HepG2 (cell line): ENCODE measurements around the gene ANAPC1. TPM values are rescaled to one million over a fixed set of nuclear protein-coding genes. Genes with fewer than 3 reads are reported as not detected.
A peak's percentile ranks its signal among the peaks of the same experiment; 100 is the strongest.

Experiments
- CBX1 ChIP-seq: IDR thresholded peaks from one replicate; pipeline ENCODE4 v1.6.1; 2016; ENCODE audit warnings: antibody characterized with exemption, low read depth
- CENPBD1 ChIP-seq: sonication (generic); formaldehyde crosslinking; IDR thresholded peaks from 2 replicates; pipeline ENCODE4 v1.8.0; 2022; ENCODE audit warnings: missing genetic modification reagents, low read depth, mild to moderate bottlenecking, borderline replicate concordance
- GABPB1 ChIP-seq: IDR thresholded peaks from 2 replicates; pipeline ENCODE4 v1.6.1; 2016; ENCODE audit warnings: mild to moderate bottlenecking, missing genetic modification reagents, moderate library complexity, missing compliant biosample characterization
- HBP1 ChIP-seq: IDR thresholded peaks from 2 replicates; pipeline ENCODE4 v1.6.1; 2016; ENCODE audit warnings: low read depth, control low read depth
- HNRNPL ChIP-seq: fragments of 200-400 bp; formaldehyde crosslinking; IDR thresholded peaks from 2 replicates; pipeline ENCODE4 v1.6.1; 2017; ENCODE audit warnings: mild to moderate bottlenecking, low read depth, low read length
- ISL2 ChIP-seq: sonication (generic); formaldehyde crosslinking; IDR thresholded peaks from 2 replicates; pipeline ENCODE4 v1.5.0; 2020; ENCODE audit warnings: missing genetic modification reagents
- MTA1 ChIP-seq: sonication (generic); formaldehyde crosslinking; IDR thresholded peaks from 2 replicates; pipeline ENCODE4 v1.4.0; 2020; ENCODE audit warnings: missing genetic modification reagents, mild to moderate bottlenecking, borderline replicate concordance
- NFE2L2 ChIP-seq: fragments of 150-350 bp; IDR thresholded peaks from 2 replicates; pipeline ENCODE4 v1.6.1; 2014; ENCODE audit warnings: low read length
- RBAK ChIP-seq: sonication (generic); formaldehyde crosslinking; IDR thresholded peaks from 2 replicates; pipeline ENCODE4 v1.5.1; 2020; ENCODE audit warnings: mild to moderate bottlenecking, missing genetic modification reagents
- SMARCE1 ChIP-seq: fragments of 450-650 bp; IDR thresholded peaks from 2 replicates; pipeline ENCODE4 v1.6.1; 2017; ENCODE audit warnings: borderline replicate concordance
- SOX13 ChIP-seq, 3 experiments: fragments of 450-650 bp in 1 of 3; sonication (generic) in 1 of 3; formaldehyde crosslinking in 1 of 3; IDR thresholded peaks in 2 of 3; conservative IDR thresholded peaks in 1 of 3; 2 replicates each; pipeline versions ENCODE4 v1.5.0 to v1.6.1; 2016 to 2020; ENCODE audit warnings: antibody characterized with exemption in 1 of 3, mild to moderate bottlenecking in 1 of 3, missing compliant biosample characterization in 1 of 3, missing genetic modification reagents in 1 of 3, moderate library complexity in 1 of 3
- YY1 ChIP-seq: IDR thresholded peaks from 2 replicates; pipeline ENCODE4 v1.6.1; 2011; ENCODE audit warnings: low read length, low read depth, moderate library complexity, mild to moderate bottlenecking; ENCODE audit not compliant: insufficient read depth, insufficient replicate concordance
- ZBTB3 ChIP-seq: sonication (generic); formaldehyde crosslinking; IDR thresholded peaks from 2 replicates; pipeline ENCODE4 v1.4.0; 2020; ENCODE audit warnings: low read depth, mild to moderate bottlenecking, moderate library complexity, missing genetic modification reagents, borderline replicate concordance
- ZNF331 ChIP-seq: sonication (generic); formaldehyde crosslinking; IDR thresholded peaks from 2 replicates; pipeline ENCODE4 v1.4.0; 2020; ENCODE audit warnings: missing genetic modification reagents
- ZNF703 ChIP-seq: sonication (generic); formaldehyde crosslinking; IDR thresholded peaks from 2 replicates; pipeline ENCODE4 v1.5.1; 2020; ENCODE audit warnings: missing genetic modification reagents, mild to moderate bottlenecking, moderate library complexity, borderline replicate concordance
- ZXDC ChIP-seq: sonication (generic); formaldehyde crosslinking; IDR thresholded peaks from 2 replicates; pipeline ENCODE4 v1.5.0; 2020; ENCODE audit warnings: mild to moderate bottlenecking, missing genetic modification reagents
- polyA plus RNA-seq, 8 experiments: library from polyadenylated mRNA; depleted of rRNA in 3 of 8; stranded (reverse) in 7 of 8; unstranded in 1 of 8; fragments of >200 nt; fragmentation: Illumina TruSeq in 4 of 8; extraction: Trizol in 4 of 8; gene quantifications; 2 replicates each; pipeline versions ENCODE4 v1.2.1 to v1.2.3, GENCODE V29; 2011 to 2016; ENCODE audit warnings: low read depth in 4 of 8, missing spikeins in 1 of 8, mixed read lengths in 1 of 8; ENCODE audit not compliant: insufficient read depth in 1 of 8
- total RNA-seq, 5 experiments: library from RNA; depleted of rRNA; stranded (reverse); fragments of >200 nt; fragmentation: Illumina TruSeq; extraction: Trizol; gene quantifications; 2 replicates each; pipeline ENCODE4 v1.2.3, GENCODE V29; 2016; ENCODE audit warnings: low read depth in 1 of 5
- TF ChIP-seq, protein P1 (sequence below): sonication (generic); formaldehyde crosslinking; IDR thresholded peaks from 2 replicates; pipeline ENCODE4 v1.5.1; 2020; ENCODE audit warnings: missing genetic modification reagents, mild to moderate bottlenecking, borderline replicate concordance
- TF ChIP-seq, protein P2 (sequence below): IDR thresholded peaks from 2 replicates; pipeline ENCODE4 v1.6.1; 2018; ENCODE audit warnings: missing genetic modification reagents, mild to moderate bottlenecking, missing compliant biosample characterization

ANAPC1 gene
- total and polyA plus RNA-seq, 2 of the 13 experiments (the other 11 are each of a cell fraction or from before 2014, with no cell fraction given): 50.0 to 89.7 TPM

- no peak for TF ChIP-seq CENPBD1 (CRISPR knock-in tag)
- no peak for TF ChIP-seq SMARCE1
- peak; percentile 69; the same call in 1 of the 2 replicates for TF ChIP-seq HNRNPL
- TF ChIP-seq RBAK: no peak
- peak; percentile 57; the same call in 1 of the 2 replicates for TF ChIP-seq GABPB1 (CRISPR knock-in tag)
- TF ChIP-seq, protein P1, sequence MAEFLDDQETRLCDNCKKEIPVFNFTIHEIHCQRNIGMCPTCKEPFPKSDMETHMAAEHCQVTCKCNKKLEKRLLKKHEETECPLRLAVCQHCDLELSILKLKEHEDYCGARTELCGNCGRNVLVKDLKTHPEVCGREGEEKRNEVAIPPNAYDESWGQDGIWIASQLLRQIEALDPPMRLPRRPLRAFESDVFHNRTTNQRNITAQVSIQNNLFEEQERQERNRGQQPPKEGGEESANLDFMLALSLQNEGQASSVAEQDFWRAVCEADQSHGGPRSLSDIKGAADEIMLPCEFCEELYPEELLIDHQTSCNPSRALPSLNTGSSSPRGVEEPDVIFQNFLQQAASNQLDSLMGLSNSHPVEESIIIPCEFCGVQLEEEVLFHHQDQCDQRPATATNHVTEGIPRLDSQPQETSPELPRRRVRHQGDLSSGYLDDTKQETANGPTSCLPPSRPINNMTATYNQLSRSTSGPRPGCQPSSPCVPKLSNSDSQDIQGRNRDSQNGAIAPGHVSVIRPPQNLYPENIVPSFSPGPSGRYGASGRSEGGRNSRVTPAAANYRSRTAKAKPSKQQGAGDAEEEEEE (CRISPR knock-in tag): no peak
- TF ChIP-seq ISL2 (CRISPR knock-in tag): peak; percentile 86
- peak; percentile 87 for TF ChIP-seq MTA1 (CRISPR knock-in tag)
- TF ChIP-seq ZNF703: no peak
- no peak for TF ChIP-seq HBP1 (CRISPR knock-in tag)
- TF ChIP-seq ZNF331 (CRISPR knock-in tag): peak; percentile 86
- TF ChIP-seq CBX1: peak; percentile 37
- TF ChIP-seq YY1: peak; percentile 56
- peak; percentile 58; the same call in 1 of the 2 replicates for TF ChIP-seq ZBTB3 (CRISPR knock-in tag)
- TF ChIP-seq NFE2L2: no peak
- TF ChIP-seq, protein P2, sequence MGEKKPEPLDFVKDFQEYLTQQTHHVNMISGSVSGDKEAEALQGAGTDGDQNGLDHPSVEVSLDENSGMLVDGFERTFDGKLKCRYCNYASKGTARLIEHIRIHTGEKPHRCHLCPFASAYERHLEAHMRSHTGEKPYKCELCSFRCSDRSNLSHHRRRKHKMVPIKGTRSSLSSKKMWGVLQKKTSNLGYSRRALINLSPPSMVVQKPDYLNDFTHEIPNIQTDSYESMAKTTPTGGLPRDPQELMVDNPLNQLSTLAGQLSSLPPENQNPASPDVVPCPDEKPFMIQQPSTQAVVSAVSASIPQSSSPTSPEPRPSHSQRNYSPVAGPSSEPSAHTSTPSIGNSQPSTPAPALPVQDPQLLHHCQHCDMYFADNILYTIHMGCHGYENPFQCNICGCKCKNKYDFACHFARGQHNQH (CRISPR knock-in tag): peak; percentile 79; the same call in 1 of the 2 replicates
- TF ChIP-seq ZXDC (CRISPR knock-in tag): no peak; the same call in 1 of the 2 replicates
- no peak for TF ChIP-seq SOX13 (IDR thresholded peaks at IDR 0.05)
- TF ChIP-seq SOX13 (CRISPR knock-in tag; conservative IDR thresholded peaks at IDR 0.05 in 1 of 2, IDR thresholded peaks at IDR 0.05 in 1 of 2): peak in 1 of 2 experiments; percentile 65; a peak in 2 of 4 replicates
These were observed 36.0 kb upstream of the ANAPC1 start (continued) for GRCh38 chr2:111919794-111920608.
